PC-3 (cell line): ENCODE data around the gene HOXC5. TPM values are rescaled to one million over a fixed set of nuclear protein-coding genes. Genes with fewer than 3 reads are reported as not detected.

Source experiments
- ATAC-seq: fragments of 200-7000 bp; cut with Tn5 transposase; 2 replicates; pipeline ENCODE4 v1.9.1; 2020; ENCODE audit warnings: mild to moderate bottlenecking, moderate library complexity
- BruUV-seq: library from RNA; stranded (reverse); fragments of 400-500 nt; replicated peaks from 2 replicates; lab custom pipeline; 2021; lab: Mats Ljungman, UMichigan
- CTCF ChIA-PET: fragments of 300-600 bp; sonication (Branson Sonifier 250); formaldehyde crosslinking; loops from one replicate; lab custom pipeline; 2022; ENCODE audit warnings: antibody characterized with exemption; lab: Charles Lee
- POLR2A ChIA-PET: fragments of 300-600 bp; sonication (Branson Sonifier 250); formaldehyde crosslinking; loops from one replicate; lab custom pipeline; 2022; ENCODE audit warnings: antibody characterized with exemption; ENCODE audit not compliant: unreplicated experiment; lab: Charles Lee
- DNase-seq: peaks from one replicate; pipeline ENCODE4 v3.0.0-alpha.2; 2015
- H2AFZ ChIP-seq: fragments of 300-600 bp; sonication (generic); 2 replicates; pipeline ENCODE4 v1.6.0; 2016; ENCODE audit warnings: antibody characterized with exemption, low read length
- H3F3A ChIP-seq: fragments of 300-600 bp; sonication (generic); one replicate; pipeline ENCODE4 v1.6.0; 2017; ENCODE audit warnings: antibody characterized with exemption, low read length, control low read depth, mild to moderate bottlenecking; ENCODE audit not compliant: unreplicated experiment
- H3K27ac ChIP-seq: fragments of 300-600 bp; sonication (generic); 2 replicates; pipeline ENCODE4 v1.5.1; 2016; ENCODE audit warnings: mild to moderate bottlenecking, low read length
- H3K27me3 ChIP-seq: fragments of 300-600 bp; sonication (generic); 2 replicates; pipeline ENCODE4 v1.6.1; 2016; ENCODE audit warnings: low read length, mixed read lengths
- H3K36me3 ChIP-seq: fragments of 300-600 bp; sonication (generic); 2 replicates; pipeline ENCODE4 v1.6.1; 2016; ENCODE audit warnings: low read depth, mixed run types, low read length, mixed read lengths
- H3K4me1 ChIP-seq: fragments of 300-600 bp; sonication (generic); 2 replicates; pipeline ENCODE4 v1.5.1; 2016; ENCODE audit warnings: low read length; ENCODE audit not compliant: insufficient read depth
- H3K4me2 ChIP-seq: fragments of 300-600 bp; sonication (generic); 2 replicates; pipeline ENCODE4 v1.6.0; 2016; ENCODE audit warnings: low read length
- H3K4me3 ChIP-seq: fragments of 300-600 bp; sonication (generic); 2 replicates; pipeline ENCODE4 v1.5.1; 2016; ENCODE audit warnings: mild to moderate bottlenecking, low read length, mixed read lengths
- H3K79me2 ChIP-seq: fragments of 300-600 bp; sonication (generic); 2 replicates; pipeline ENCODE4 v1.6.1; 2017; ENCODE audit warnings: low read length, mixed read lengths
- H3K9ac ChIP-seq: fragments of 300-600 bp; sonication (generic); 2 replicates; pipeline ENCODE4 v1.6.0; 2016; ENCODE audit warnings: mild to moderate bottlenecking, low read length
- H3K9me2 ChIP-seq: fragments of 300-600 bp; sonication (generic); replicated peaks from 2 replicates; pipeline ENCODE4 v1.6.1; 2016; ENCODE audit warnings: mixed run types, low read length, mixed read lengths
- H3K9me3 ChIP-seq: fragments of 300-600 bp; sonication (generic); 2 replicates; pipeline ENCODE4 v1.6.1; 2016; ENCODE audit warnings: low read length, mixed read lengths
- H4K20me1 ChIP-seq: fragments of 300-600 bp; sonication (generic); 2 replicates; pipeline ENCODE4 v1.6.1; 2016; ENCODE audit warnings: low read length, mixed read lengths
- CTCF ChIP-seq: fragments of 300-600 bp; sonication (generic); conservative IDR thresholded peaks from 2 replicates; pipeline ENCODE4 v1.5.1; 2017; ENCODE audit warnings: antibody characterized with exemption, low read depth, mild to moderate bottlenecking, low read length
- EZH2 ChIP-seq: fragments of 300-600 bp; sonication (generic); IDR thresholded peaks from one replicate; pipeline ENCODE4 v1.6.1; 2017; ENCODE audit warnings: antibody characterized with exemption, mild to moderate bottlenecking, low read length; ENCODE audit not compliant: unreplicated experiment
- EZH2phosphoT487 ChIP-seq: fragments of 300-600 bp; sonication (generic); IDR thresholded peaks from 2 replicates; pipeline ENCODE4 v1.6.1; 2018; ENCODE audit warnings: mild to moderate bottlenecking, antibody characterized with exemption, low read length, borderline replicate concordance
- intact Hi-C: fragments of 100-400 bp; cut with micrococcal nuclease; formaldehyde crosslinking; loops from 2 replicates; pipeline ENCODE4 v1.9.0; 2023
- total RNA-seq: library from RNA; depleted of rRNA; stranded (reverse); fragments of >200 nt; gene quantifications from 2 replicates; pipeline ENCODE4 v1.2.3, GENCODE V29; 2014

Gene HOXC5
- total RNA-seq, 1 experiment from 2014 or later, result 0.26 TPM

GRCh38 chr12:53997204-53998109 lies 35.4 kb upstream of the HOXC5 start:
- Histone ChIP-seq H3K9me2 (no peaks in the 10 kb centered on the region), H3K27ac (no peak overlapping the region)
- CTCF ChIA-PET, result no interaction called here

GRCh38 chr12:53998110-53998899 lies 34.5 kb upstream of the HOXC5 start:
- Histone ChIP-seq H3K4me2 (peak overlapping the region; percentile 98), H3K9me2 (no peaks in the 10 kb centered on the region), H3K79me2 (peaks cover 54% of the 10 kb centered on the region), H3K27ac (no peak overlapping the region), H3K36me3 (no peaks in the 10 kb centered on the region), H3K9ac (no peak overlapping the region), H3K4me3 (peak overlapping the region; percentile 57), H3K9me3 (no peaks in the 10 kb centered on the region), H4K20me1 (no peaks in the 10 kb centered on the region), H3K4me1 (peaks cover 21% of the 10 kb centered on the region), H3F3A (no peaks in the 10 kb centered on the region), H3K27me3 (no peaks in the 10 kb centered on the region), H2AFZ (no peak overlapping the region)
- CTCF ChIA-PET, result interaction anchor here (0.7 to 1.1 kb wide), 2 partner anchors 195 to 218 kb away, joined by 3 read pairs; no protein-coding TSS in a partner anchor
- TF ChIP-seq EZH2 (no peak), CTCF (no peak), EZH2phosphoT487 (no peak)
- BruUV-seq, result no TSS peak
- DNase-seq (no peak), ATAC-seq (no peak)
- intact Hi-C loops, result no loop called here
- POLR2A ChIA-PET, result no interaction called here

More at GRCh38 chr12:53997204-53998109, 35.4 kb upstream of the HOXC5 start:
- H2AFZ ChIP-seq, result peak overlapping the region; percentile 28; the same call in 1 of the 2 replicates
- peak overlapping the region; percentile 43; the same call in 1 of the 2 replicates for H3K4me3 ChIP-seq
- H3K27me3 ChIP-seq, result no peaks in the 10 kb centered on the region
- no peaks in the 10 kb centered on the region for H3F3A ChIP-seq
- intact Hi-C loops, result no loop called here
- H3K4me1 ChIP-seq, result peaks cover 21% of the 10 kb centered on the region
- DNase-seq, result no peak
- peaks cover 63% of the 10 kb centered on the region for H3K79me2 ChIP-seq
- no peaks in the 10 kb centered on the region for H3K36me3 ChIP-seq
- H4K20me1 ChIP-seq, result no peaks in the 10 kb centered on the region
- BruUV-seq, result no TSS peak
- ATAC-seq, result peak; percentile 2; the same call in 1 of the 2 replicates
- H3K9ac ChIP-seq, result no peak overlapping the region
- POLR2A ChIA-PET, result no interaction called here
- TF ChIP-seq EZH2phosphoT487 (no peak), CTCF (no peak), EZH2 (no peak)
- H3K9me3 ChIP-seq, result no peaks in the 10 kb centered on the region
- H3K4me2 ChIP-seq, result peak overlapping the region; percentile 98
